NCI-H1930 (cell line): ENCODE data around the gene MAD2L2.
A peak's percentile ranks its signal among the peaks of the same experiment; 100 is the strongest.

ENCODE experiments used
- DNase-seq, 2 experiments: peaks; one replicate each; lab custom pipeline; 2025; lab: John Stamatoyannopoulos, UW

Gene MAD2L2

DNA sequence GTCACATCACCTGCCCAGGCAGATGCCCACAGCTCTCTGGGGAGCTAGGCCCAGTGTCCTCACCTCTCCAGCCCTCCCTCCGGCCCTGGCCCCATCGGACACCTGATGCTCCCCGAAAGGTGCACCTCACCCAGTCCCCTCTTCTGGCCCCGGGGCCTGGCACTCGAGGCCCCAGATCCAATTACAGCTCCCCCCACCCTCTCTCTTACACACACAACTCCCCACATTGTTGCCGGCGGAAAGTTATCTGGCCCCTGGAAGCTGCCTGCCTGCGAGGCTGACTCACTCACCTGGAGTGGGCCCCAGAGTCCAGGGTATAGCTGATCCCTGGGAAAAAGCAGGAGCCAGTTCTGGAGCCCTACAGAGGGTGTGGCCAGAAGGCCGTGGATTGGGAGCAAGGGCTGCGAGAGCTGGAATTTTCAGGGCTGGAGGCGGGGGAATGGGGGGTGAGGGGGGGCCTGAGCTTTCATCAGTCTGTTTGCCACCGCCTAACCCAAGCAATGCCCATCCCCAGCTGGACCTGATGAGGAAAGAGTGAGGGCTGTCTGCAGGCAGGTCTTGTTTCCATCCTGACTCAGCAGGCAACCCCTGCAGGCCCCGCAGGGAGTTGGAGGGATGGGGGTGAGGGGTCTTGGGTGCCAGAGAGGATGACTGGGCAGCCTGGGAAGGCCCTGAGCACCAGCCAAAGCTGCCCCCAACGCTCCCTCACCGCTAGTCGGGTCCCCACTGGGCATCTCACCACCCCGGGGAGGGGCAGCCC, 27.7 kb downstream of the MAD2L2 start:
- DNase-seq = no peak

DNA sequence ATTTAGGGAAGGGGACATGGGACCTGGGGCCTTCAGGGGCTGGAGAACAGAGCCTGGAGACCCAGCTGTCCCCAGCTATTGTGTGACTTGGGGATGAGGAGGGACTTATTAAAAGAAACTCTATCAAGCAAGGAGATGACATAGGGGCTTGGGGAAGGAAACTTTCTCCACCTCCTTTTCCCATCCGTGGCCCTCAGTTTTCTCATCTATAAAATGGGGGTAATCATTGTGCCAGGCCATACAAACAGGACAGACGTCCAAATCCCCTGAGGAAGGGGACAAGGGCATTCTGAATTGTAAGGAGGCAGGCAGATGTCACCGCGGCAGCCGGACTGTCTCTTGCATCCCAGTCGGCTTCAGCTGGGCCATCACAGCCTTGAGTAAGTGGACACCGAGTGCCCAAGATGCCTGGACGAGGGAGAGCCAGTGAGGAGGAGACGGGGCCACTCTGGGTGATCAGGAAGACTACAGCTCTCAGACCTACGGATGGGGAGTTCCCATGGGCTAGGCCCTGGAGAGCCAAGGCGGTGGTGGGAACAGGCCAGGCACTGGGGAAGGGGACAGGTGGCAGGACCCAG, 28.7 kb downstream of the MAD2L2 start:
- no peak for DNase-seq

DNA sequence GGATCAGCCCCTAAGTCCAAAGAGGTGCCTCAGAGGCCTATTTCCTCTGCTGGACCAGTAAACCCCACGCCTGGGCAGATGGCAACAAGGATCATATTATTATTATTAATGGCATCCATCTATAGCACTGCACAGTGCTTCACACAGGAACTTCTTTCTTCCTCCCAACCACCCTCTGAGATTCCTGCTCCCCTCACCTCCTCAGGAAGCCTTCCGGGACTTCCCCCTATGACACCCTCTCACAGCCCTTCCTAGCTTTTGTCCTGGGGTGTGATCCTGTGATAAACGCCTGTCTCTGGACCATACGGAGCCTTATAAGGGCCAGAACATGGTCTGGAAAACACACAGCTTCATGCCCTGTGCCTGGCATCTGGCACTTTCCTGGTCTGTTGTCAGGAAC, 29.9 kb downstream of the MAD2L2 start:
- no peak for DNase-seq

DNA sequence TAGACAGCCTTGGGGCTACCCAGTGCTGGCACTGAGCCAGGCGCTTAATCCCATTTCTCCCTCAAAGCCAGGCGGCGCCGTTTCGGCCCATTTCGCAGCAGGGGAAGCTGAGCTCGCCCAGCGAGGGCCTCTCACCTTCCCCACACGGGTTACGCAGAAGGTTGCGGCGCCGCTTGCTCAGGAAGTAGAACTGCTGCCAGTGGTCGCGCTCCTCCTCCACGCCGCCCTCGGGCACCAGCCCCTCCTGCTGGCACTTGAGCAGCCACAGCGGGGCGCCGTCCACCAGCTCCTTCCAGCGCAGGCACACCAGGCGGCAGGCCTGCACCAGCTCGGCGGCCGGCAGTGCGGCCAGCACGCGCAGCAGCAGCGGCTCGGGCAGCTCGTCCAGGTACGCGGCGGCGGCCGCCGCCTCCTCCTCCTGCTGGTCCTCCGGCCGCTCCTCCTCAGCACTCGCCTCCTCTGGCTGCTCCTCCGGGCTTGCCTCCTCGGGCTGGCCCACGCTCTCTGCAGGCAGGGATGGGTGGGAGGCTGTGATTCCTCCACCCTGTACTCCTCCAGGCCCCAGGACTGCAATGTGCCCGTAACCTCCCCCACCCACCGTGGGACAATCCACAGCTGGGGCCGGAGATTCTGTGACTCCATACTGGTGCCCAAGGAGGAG, 30.5 kb downstream of the MAD2L2 start:
- DNase-seq = no peak

DNA sequence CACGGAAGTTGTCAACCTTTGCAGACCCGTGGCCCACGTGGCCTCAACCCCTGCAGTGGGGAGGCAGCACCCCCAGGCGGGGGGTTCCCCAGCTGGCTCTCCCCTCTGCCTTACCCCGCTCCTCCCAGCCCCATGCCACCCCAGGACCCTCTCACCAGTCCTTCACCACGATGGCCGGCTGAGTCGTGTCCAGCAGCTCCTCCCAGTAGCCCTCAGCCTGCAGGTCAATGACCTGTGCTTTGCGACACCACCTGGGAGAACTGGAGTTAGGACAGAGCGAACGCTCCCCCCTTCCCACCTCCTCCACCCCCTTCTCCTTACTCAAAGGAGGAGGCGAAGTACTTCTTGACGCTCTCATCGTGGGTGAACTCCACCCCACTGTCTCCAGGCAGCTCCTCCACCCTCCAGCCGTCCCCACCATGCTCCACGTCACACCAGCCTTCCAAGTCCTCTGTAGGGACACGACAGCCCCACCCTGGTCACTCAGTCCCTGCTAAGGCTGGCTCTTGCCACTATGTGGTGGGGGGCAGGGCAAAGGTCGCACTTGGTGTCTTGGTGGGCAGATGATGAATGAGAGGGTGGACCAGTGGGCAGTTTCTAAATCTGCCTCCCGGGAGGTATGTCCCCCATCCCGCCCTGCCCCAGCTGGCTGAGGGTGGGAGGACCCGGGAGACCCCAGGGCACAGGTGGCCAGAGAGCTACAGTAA, 31.2 kb downstream of the MAD2L2 start:
- no peak for DNase-seq

DNA sequence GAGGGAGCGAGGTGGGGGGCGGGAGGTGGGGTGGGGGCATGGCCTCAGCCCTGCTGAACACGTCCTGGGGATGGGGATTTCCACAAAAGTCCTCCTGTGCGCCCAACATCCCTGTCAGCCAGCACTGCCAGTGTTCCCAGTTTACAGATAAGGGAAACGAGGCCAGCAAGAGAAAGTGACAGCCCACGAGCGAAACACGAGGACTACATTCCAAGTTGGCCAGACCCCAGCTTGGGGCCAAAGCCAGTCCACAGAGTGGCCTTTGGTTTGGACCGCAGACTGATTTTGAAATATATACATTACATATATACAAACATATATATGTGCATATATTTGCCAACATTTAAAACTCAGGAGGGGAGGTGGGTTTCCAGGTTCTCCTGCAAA, 31.7 kb downstream of the MAD2L2 start:
- DNase-seq = no peak

DNA sequence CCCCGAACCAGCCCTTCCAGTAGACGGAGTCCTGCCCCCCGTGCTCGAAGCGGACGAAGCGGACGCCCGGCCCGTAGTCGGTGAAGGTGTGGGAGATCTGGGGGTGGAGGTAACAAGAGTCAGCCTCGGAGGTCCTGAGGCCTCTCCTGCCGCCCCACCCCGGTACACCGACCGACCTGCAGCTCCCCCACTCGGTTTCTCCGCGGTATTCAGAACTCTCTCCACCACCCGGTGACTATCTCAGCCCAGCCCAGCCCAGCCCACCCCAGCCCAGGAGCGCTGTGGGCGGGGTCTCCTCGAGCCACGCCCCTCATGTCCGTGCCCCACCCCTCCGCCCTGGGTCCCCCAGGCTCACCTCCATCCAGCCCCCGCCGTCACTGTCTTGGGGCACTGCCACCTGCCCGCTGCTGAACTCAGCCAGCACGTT, 32.2 kb downstream of the MAD2L2 start:
- DNase-seq = no peak

DNA sequence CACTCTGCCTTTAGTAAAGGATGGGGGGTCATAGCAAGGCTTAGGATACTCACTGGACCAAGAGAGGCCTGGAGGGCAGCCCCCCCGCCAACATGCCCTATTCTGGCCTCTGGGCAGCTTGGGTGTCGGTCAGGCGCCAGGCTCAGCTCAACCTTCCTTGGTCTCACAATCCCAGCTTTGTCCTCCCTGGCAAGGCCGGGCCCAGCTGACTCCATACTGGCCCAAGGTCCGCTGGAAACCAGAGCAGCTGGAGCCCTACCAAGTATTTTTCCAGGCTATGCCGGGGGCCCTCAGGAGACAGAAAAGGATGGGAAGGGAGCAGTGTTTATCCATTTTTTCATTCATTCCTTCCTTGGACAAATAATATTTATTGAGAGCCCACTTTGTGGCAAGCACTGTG, 32.9 kb downstream of the MAD2L2 start:
- DNase-seq = no peak

DNA sequence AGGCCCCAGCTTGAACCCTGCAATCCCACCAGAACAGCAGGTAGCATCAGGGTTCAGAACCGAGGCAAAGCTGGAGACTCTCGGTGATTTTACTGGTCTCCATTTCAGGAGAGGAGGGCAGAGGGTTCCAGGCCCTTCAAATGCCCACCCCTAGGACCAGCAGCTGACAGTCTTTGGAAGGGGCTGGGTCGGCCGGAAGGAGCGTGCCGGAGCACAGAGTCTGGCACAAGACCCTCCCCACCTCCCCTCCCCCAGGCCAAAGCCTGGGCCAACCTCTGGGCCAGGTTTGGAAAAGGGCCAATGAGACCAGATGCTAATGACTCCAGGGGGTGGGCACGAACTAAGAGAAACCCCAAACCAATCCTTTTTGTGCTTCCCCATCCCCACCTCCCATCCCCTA, 33.6 kb downstream of the MAD2L2 start:
- no peak for DNase-seq

DNA sequence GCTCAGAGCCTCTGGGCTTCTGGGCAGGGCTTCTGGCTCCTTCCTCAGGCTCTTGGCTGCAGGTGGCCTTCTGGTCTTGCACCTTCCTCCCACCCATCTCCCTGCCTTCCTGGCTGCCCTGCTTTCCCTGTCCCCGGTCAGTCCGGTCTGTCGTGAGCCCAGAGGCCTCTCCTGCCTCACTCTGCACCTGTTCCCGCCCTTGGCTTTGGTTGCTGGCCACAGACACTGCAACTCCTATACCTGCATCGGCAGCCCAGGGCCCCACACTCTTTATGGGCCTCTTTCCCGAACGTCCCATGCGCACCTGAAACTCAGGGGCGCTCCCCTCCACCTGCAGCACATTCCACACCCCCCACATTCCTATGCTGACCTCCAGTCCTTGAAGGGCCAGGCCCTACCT, 34.6 kb downstream of the MAD2L2 start:
- DNase-seq = no peak

DNA sequence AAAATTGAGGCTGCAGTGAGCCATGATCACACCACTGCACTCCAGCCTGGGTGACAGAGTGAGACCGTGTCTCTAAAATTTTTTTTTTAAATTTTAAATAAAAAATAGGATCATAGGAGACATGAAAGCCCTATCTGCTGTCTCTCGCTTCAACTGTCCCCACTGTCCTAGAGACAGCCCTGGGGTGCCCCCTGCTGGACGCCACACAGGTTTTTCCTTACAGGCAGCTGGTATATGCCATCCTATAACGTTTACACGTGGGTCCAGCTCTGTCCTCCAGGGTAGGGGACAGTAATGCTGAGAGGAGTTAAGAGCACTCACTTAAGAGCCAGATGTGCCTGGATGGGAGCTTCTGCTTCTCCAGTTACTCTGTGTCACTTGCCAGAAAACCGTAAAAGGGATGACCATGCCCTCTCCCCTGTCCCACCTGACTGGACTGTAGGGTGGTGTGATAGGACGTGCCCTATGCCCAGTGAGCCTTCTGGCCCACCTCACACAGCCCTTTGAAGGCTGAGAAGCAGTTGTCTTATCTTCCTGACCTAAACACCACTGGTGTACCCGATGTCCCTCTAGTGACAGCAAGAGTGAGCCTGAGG, 35.2 kb downstream of the MAD2L2 start:
- peak; percentile 62 to 69 for DNase-seq

DNA sequence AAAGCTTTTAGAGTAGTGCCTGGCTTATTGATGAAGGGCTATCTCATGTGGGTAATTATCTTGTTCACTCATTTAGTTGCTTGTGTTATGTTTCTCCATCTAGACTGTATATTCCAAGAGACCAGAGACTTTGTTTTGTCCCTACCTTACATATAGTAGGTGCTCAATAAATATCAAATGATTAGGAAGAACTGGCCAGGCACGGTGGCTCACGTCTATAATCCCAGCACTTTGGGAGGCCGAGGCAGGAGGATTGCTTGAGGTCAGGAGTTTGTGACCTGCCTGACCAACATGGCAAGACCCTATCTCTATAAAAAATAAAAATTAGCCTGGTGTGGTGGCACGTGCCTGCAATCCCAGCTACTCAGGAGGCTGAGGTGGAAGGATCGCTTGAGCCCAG, 35.7 kb downstream of the MAD2L2 start:
- DNase-seq = no peak

DNA sequence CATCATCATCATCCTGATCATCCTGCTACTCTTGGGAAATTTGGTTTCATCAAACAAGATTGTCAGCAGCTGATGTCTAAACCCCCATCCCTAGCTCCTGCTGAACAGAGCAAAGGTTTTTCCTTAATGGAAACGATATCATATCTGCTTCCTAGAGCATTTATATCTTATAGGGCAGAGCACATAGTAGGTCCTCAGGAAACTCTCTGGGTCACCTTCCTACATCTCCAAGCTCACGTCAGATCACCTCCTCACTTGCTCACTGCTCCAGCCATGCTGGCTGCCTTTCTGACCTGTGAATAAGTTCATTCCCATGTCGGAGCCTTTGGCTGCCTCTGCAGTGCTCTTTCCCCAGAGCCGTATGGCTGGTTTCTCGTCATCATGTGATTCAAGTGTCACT, 37.2 kb downstream of the MAD2L2 start:
- no peak for DNase-seq

DNA sequence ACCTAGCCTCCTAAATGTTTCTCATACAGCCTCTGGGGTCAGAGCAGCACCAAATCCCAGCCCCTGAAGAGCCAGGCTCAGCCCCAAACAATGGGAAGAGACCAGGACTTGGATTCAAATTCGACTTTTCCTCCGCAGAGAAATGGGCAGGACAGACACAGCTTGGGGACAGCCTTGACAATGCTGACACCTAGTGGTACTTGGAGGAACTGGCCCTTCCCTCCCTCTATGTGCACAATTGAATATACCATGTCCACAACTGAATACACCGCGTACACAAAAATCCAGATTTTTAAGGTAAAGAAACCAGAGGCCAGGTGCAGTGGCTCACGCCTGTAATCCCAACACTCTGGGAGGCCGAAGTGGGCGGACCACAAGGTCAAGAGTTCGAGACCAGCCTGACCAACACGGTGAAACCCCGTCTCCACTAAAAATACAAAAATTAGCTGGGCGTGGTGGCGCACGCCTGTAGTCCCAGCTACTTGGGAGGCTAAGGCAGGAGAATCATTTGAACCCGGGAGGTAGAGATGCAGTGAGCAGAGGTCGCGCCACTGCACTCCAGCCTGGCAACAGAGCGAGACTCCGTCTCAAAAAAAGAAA, 38.4 kb downstream of the MAD2L2 start:
- DNase-seq = peak; percentile 21 to 55

DNA sequence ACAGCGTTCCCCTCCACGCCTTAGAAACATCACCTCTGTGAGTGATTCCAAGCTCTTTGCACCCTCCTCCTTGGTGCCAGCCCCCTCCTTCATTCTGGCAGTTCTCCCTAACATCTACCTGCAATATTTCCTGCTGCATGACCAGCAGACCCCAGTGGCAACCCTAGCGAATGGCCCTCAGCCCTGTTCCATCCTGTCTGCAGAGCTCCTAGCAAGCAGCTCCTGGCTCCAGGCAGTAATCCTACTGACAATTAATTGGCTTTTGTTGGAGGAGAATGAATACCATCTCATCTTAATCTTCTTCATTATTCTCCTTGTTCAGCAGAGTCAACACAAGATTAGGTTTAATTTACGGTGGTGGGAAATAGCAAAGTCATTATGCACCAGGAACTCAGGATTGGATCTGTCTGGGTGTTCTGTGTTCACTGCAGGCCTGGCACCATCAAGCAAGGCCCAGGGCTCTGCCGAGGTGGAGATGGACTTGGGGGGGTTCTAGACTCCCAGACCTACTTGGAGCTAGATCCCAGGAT, 39.1 kb downstream of the MAD2L2 start:
- DNase-seq = no peak

DNA sequence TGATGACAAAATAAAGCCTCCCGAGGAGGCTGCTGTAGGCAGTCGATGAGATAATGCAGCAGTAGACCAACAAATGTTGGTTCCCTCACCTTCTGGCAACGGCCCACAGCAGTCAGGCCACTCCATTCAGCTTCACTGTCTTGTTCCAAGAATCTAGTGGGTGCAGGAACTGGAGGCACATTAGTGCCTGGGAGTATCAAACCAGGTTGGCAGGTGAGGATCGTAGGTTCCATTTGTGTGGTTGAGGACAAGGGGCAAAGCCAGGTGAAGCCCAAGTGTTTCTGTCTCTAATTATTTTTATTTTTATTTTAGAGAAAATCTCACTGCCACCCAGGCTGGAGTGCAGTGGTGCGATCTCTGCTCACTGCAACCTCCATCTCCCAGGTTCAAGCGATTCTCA, 40.0 kb downstream of the MAD2L2 start:
- DNase-seq = no peak

DNA sequence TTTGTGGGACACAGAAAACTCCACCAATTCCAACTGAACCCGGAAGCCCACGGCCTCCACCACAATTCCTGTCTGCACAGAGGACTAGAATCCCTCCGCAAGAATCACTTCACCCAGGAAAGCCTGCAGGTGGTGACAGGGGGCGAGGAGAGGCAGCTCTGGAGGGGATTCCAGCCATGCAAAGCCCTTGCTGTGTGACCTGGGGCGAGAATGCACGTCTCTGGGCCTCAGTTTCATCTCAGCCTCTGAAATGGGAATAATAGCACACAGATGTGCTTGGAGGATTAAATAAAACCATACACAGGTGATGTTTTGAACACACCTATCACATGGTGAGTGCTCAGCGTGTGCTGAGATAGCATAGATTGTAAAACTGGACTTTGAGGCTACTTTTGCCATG, 40.8 kb downstream of the MAD2L2 start:
- no peak for DNase-seq

DNA sequence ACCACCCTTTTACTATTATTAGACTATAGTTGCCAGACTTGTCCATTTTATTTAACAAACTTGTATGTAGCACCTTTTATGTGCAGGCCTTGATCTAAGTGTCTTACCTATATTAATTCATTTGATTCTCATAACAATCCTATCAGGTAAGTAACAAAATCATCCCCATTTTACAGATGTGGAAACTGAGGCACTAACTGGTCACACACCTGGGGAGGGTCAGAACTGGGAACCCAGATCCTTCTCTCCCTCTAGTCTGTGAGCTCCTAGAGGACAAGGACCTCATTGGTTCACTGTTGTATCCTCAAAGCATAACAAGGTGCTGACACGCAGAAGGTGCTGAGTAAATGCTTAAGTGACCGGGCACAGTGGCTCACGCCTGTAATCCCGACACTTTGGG, 41.6 kb downstream of the MAD2L2 start:
- DNase-seq = no peak

DNA sequence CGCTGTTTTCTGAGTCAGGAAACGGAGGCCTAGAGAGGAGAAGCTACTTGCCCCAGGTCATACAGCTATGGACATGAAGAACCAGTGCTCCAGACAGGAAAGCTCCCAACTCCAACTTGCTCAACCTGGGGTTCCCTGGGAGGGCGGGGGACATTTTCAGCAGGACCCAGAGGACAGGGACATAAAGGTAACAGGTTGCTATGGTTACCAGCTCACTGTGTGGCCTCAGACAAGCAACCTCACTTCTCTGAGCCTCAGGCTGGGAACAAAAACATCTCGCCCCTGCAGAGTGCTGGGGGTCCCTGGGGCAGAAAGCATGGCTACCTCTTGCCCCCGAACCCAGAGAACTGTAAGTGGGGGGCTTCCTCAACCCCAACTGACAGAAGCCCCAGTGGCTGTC, 42.8 kb downstream of the MAD2L2 start:
- DNase-seq = no peak

DNA sequence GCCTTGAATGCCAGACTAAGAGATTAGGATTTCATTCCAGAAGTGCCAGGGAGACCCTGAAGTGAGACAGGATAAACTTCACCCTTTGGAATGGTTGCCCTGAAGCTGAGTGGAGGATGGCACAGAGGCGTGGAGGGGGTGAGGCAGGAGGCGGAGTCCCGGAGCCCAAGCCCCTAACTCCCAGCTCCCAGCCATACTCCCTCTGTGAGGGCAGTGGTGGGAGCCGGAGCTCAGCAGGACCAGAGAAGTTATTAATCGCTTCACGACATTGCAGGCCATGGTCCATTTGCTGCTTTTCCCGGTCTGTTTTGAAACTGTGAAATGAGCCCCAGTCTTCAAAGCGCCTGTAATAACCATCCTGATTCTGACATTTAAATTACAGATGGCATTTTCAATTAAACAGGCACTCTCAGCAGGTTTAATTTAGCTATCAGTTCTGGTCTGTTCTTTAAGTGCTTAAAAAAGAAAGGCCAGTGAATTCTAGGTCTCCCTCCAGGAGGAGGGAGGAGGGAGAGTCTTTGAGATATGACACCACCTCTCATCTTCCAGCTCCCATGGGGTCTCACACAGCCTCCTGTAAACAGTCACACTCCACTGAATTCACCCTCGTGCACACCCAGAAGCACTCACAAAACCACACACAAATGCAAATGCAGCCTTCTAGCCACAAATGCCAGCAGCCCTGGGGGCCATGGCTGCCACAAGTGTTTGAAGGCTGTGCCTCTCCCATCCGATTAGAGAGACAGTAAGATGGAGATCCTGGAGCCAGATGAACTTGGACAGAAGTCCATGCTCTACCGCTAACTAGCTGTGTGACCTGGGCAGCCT, 46.4 kb downstream of the MAD2L2 start:
- no peak for DNase-seq
